Choroid plexus epithelial cell (primary cell): Measurements from ENCODE around the gene ZNF865.

Experiments
- DNase-seq: peaks from one replicate; pipeline ENCODE4 v3.0.0-alpha.2; 2010; ENCODE audit warnings: low read depth
- H3K4me3 ChIP-seq: 2 replicates; pipeline ENCODE4 v1.5.1; 2011; ENCODE audit warnings: low read depth, mild to moderate bottlenecking, control low read depth, low read length, moderate library complexity
- CTCF ChIP-seq: conservative IDR thresholded peaks from 2 replicates; pipeline ENCODE4 v1.5.1; 2011; ENCODE audit warnings: low read depth, mild to moderate bottlenecking, control low read depth, inconsistent platforms, low read length, moderate library complexity

Gene ZNF865

GRCh38 chr19:55611983-55612645 lies 6.7 kb downstream of the ZNF865 start:
- no peak overlapping the region for H3K4me3 ChIP-seq
- no peak for DNase-seq
- TF ChIP-seq CTCF: no peak

- H3K4me3 ChIP-seq: no peak overlapping the region
- no peak for DNase-seq
- TF ChIP-seq CTCF: no peak
Observed at GRCh38 chr19:55613396-55613795, 7.9 kb downstream of the ZNF865 start.

- no peak for TF ChIP-seq CTCF
- H3K4me3 ChIP-seq: no peak overlapping the region
- no peak for DNase-seq
Observed at GRCh38 chr19:55613930-55614710, 8.7 kb downstream of the ZNF865 start.

- DNase-seq: no peak
- no peak overlapping the region for H3K4me3 ChIP-seq
- no peak for TF ChIP-seq CTCF
Observed at GRCh38 chr19:55614711-55615542, 9.5 kb downstream of the ZNF865 start.

GRCh38 chr19:55615543-55616394 lies 10.3 kb downstream of the ZNF865 start:
- no peak for TF ChIP-seq CTCF
- DNase-seq: no peak
- no peak overlapping the region for H3K4me3 ChIP-seq

- H3K4me3 ChIP-seq: no peak overlapping the region
- no peak for TF ChIP-seq CTCF
- no peak for DNase-seq
Observed at GRCh38 chr19:55616395-55616875, 11.0 kb downstream of the ZNF865 start.
